HG03442 (cell line): ENCODE data around the gene ZBTB8OS.

Experiments used
- ATAC-seq: cut with Tn5 transposase; IDR thresholded peaks from one replicate; pipeline ENCODE4 v1.9.1; 2021; ENCODE audit warnings: mild to moderate bottlenecking, moderate library complexity; ENCODE audit not compliant: unreplicated experiment

The ZBTB8OS gene

DNA sequence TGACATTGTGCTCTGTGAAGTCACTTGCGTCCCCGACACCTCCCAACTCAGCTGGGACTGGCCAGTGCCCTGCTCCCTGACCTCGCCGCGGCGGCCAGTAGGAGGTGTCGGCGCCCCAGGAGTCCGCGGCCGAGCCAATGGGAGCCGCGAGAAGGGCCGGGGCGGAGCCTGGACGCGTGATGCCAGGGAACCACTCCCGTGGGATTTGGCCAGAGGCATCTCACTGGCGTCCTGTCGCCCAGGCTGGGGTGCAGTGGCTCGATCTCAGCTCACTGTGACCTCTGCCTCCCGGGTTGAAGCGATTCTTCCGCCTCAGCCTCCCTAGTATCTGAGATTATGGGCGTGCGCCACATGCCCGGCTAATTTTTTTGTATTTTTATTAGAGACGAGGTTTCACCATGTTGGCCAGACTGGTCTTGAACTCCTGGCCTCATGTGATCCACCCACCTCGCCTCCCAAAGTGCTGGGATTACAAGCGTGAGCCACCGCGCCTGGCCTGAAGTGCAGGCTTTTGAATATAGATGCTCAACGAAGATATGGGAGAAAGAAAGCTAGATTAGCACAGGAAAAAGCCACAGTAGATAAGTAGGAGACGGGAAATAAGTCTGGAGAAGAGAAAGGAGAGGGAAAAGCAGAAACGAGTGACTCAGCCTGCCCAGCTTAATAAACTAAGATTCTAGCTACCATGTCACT lies 38.0 kb downstream of the ZBTB8OS start:
- peak; percentile 85 for ATAC-seq

DNA sequence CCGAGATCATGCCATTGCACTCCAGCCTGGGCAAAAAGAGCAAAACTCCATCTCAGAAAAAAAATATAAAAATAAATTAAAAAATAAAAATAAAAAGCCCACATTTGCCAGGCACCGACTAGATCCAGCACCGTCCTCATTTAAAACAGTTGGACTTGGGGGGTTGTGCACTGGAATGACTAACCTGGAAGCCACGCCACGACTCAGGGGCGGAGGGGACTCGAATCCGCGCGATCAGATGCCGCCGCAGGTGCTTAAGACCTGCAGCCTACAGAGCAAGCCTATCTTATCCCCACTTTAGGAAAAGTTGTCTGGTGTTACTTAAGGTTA lies 38.5 kb downstream of the ZBTB8OS start:
- no peak for ATAC-seq

DNA sequence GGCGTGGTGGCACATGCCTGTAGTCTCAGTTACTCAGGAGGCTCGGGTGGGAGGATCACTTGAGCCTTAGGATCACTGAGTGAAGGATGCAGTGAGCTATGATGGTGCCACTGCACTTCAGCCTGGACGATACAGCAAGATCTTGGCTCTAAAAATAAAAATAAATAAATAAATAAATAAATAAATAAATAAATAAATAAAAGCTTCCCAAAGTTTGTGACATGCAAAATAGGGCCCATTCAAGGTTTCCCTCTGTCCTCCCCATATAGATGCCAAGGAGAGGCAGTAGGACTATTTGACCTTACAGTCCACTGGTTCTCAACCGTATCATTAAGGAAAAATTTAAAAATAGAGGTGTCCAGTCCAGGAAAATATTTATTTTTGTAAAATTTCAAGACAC lies 41.2 kb downstream of the ZBTB8OS start:
- no peak for ATAC-seq

DNA sequence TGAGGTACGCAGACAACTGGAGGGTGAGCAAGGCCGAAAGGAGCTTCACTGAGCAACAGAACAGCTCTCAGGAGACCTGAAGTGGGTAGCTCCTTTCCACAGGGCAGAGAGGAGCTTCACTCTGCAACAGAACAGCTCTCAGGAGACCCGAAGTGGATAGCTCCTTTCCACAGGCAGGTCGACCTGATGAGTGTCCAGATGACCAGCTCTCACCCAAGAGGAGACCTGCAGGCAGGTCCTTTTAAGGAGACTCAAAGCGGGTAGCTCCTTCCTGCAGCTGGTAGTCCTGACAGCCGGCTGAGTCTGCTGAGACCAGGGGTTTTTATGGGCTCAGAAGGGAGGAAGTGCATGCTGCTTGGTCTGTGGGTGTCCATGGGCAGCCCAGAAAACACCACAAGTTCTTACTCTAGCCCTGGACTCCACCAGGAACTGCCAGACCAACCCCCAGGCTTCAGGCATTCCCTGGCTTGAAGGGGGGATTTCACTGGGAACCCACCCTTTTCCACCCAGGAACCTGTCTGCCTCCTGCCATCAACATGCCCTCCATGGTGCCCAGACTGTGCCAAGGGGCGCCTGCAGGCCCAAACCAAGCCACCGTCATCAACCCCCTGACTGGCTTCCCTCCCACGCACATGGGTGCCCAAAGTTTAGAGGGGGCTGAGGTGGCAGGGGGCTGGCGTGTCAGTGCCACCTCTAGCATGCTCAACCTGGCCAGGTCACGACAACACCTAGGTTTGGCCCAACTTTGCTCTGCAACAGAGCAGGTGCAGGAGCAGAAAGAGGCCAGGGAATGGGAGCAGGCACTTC lies 43.6 kb downstream of the ZBTB8OS start:
- ATAC-seq, result no peak

DNA sequence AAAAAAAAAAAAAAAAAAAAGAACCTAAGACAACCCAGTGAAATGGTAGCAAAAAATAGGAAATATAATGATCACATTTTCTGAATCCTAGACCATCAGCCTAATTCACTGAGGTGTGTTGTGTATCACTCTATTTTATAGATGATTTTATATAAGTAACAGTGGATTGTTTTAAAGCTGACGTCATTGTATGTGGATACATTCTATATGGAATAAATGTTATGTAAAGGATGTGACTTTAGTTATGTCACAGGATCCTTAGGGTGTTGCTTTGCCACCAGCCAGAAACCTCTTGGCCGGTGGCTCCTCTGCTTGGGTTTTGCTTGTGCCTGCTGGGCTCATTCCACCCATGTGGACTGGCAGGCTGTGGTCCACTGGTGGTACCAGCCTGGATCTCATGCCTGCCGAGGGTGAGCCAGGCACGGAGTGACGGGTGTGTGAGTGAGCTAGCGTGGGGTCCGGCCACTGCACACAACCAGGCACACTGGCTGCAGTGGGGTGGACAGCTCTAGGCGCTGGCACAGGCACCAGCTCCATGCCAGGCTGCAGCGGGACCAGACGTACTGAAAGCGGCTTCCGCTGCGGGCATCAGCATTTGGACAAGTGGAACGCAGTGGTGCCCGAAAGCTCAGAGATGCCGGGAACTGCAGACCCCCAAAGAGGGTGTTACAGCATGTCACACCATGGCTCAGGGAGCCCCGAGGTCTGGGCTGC lies 44.5 kb downstream of the ZBTB8OS start:
- no peak for ATAC-seq

DNA sequence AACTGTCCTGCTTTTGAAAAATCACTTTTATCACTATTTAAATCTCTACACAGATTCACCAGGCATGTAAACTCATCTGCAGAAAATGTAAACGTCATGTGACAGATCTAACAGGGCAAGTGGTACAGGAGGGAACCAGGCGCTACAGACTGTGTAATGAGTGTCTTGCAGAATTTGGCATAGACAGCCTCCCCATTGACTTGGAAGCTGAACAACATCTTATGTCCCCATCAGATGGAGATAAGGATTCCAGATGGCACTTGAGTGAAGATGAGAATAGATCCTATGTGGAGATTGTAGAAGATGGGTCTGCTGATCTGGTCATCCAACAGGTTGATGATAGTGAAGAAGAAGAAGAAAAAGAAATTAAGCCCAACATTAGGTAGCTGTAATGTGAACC lies 50.3 kb downstream of the ZBTB8OS start:
- no peak for ATAC-seq

DNA sequence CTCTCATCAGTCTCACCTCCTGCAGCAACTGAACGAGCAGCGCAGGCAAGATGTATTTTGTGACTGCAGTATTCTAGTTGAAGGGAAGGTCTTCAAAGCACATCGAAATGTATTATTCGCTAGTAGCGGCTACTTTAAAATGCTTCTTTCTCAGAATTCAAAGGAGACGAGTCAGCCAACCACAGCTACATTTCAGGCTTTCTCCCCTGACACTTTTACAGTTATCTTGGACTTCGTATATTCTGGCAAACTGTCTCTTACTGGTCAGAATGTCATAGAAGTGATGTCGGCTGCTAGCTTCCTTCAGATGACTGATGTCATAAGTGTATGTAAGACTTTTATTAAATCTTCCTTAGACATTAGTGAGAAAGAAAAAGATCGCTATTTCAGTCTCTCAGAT lies 57.4 kb downstream of the ZBTB8OS start:
- ATAC-seq, result no peak

DNA sequence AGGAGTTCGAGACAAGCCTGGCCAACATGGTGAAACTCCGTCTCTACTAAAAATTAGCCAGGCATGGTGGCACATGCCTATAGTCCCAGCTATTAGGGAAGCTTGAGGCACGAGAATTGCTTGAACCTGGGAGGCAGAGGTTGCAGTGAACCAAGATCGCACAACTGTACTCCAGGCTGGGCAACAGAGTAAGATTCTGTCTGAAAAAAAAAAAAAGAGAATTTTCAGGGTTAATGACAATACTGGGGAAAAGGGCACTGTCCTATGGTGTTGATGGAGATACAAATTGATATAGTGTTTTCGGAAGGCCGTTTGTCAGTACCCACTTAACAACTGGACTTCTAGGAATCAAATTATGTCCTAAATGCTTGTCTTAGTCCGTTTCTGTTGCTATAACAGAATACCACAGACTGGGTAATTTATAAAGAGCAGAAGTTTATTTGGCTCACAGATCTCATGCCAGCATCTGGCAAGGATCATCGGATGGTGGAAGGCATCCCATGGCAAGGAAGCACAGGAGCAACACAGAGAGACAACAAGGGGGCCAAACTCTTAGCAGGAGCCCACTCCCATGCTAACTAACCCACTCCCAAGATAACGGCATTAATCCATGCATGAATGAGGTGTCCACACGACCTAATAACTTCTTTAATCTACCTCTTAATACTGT lies 69.9 kb downstream of the ZBTB8OS start:
- ATAC-seq, result no peak
